ENCODE measurements around the gene RXFP1.

The RXFP1 gene

GRCh38 chr4:158527516-158527915, 5.8 kb downstream of the RXFP1 start:
- no peaks in the 10 kb centered on the region for H3K9me3 ChIP-seq (ENCODE audit: control insufficient read depth, insufficient read depth, low read length)
- H3K27ac ChIP-seq (ENCODE audit: low read length) = no peak overlapping the region
- no peaks in the 10 kb centered on the region for H3K27me3 ChIP-seq (ENCODE audit: control insufficient read depth, insufficient read depth, low read length)
- H3K36me3 ChIP-seq (ENCODE audit: control insufficient read depth, insufficient read depth, low read length) = no peaks in the 10 kb centered on the region
- no peak for DNase-seq (ENCODE audit: low read depth, low spot score)
- H3K4me1 ChIP-seq (ENCODE audit: control insufficient read depth, insufficient read depth, low read length) = no peaks in the 10 kb centered on the region
- no peak overlapping the region for H3K4me3 ChIP-seq (ENCODE audit: low read length)
- WGBS (ENCODE audit: insufficient coverage, insufficient read length) = no CpG with 5 or more reads among the region's 1 CpG

GRCh38 chr4:158529505-158529904, 7.8 kb downstream of the RXFP1 start:
- no peak overlapping the region for H3K4me3 ChIP-seq (ENCODE audit: low read length)
- no CpG with 5 or more reads among the region's 1 CpG for WGBS (ENCODE audit: insufficient coverage, insufficient read length)
- H3K27me3 ChIP-seq (ENCODE audit: control insufficient read depth, insufficient read depth, low read length) = no peaks in the 10 kb centered on the region
- H3K4me1 ChIP-seq (ENCODE audit: control insufficient read depth, insufficient read depth, low read length) = no peaks in the 10 kb centered on the region
- H3K9me3 ChIP-seq (ENCODE audit: control insufficient read depth, insufficient read depth, low read length) = no peaks in the 10 kb centered on the region
- no peak for DNase-seq (ENCODE audit: low read depth, low spot score)
- no peak overlapping the region for H3K27ac ChIP-seq (ENCODE audit: low read length)
- H3K36me3 ChIP-seq (ENCODE audit: control insufficient read depth, insufficient read depth, low read length) = no peaks in the 10 kb centered on the region

GRCh38 chr4:158530381-158530780, 8.7 kb downstream of the RXFP1 start:
- H3K27me3 ChIP-seq (ENCODE audit: control insufficient read depth, insufficient read depth, low read length) = no peaks in the 10 kb centered on the region
- WGBS (ENCODE audit: insufficient coverage, insufficient read length) = no CpG with 5 or more reads among the region's 2 CpGs
- H3K4me3 ChIP-seq (ENCODE audit: low read length) = no peak overlapping the region
- no peak for DNase-seq (ENCODE audit: low read depth, low spot score)
- no peak overlapping the region for H3K27ac ChIP-seq (ENCODE audit: low read length)
- H3K9me3 ChIP-seq (ENCODE audit: control insufficient read depth, insufficient read depth, low read length) = no peaks in the 10 kb centered on the region
- no peaks in the 10 kb centered on the region for H3K36me3 ChIP-seq (ENCODE audit: control insufficient read depth, insufficient read depth, low read length)
- no peaks in the 10 kb centered on the region for H3K4me1 ChIP-seq (ENCODE audit: control insufficient read depth, insufficient read depth, low read length)

GRCh38 chr4:158530898-158531297, 9.2 kb downstream of the RXFP1 start:
- Histone ChIP-seq H3K27ac (ENCODE audit: low read length) (no peak overlapping the region), H3K27me3 (ENCODE audit: control insufficient read depth, insufficient read depth, low read length) (no peaks in the 10 kb centered on the region), H3K9me3 (ENCODE audit: control insufficient read depth, insufficient read depth, low read length) (no peaks in the 10 kb centered on the region), H3K36me3 (ENCODE audit: control insufficient read depth, insufficient read depth, low read length) (no peaks in the 10 kb centered on the region), H3K4me1 (ENCODE audit: control insufficient read depth, insufficient read depth, low read length) (no peaks in the 10 kb centered on the region), H3K4me3 (ENCODE audit: low read length) (no peak overlapping the region)
- no CpG with 5 or more reads among the region's 6 CpGs for WGBS (ENCODE audit: insufficient coverage, insufficient read length)
- no peak for DNase-seq (ENCODE audit: low read depth, low spot score)

GRCh38 chr4:158532556-158533231, 11.0 kb downstream of the RXFP1 start:
- DNase-seq (ENCODE audit: low read depth, low spot score) = no peak
- Histone ChIP-seq H3K4me3 (ENCODE audit: low read length) (no peak overlapping the region), H3K36me3 (ENCODE audit: control insufficient read depth, insufficient read depth, low read length) (no peaks in the 10 kb centered on the region), H3K27me3 (ENCODE audit: control insufficient read depth, insufficient read depth, low read length) (no peaks in the 10 kb centered on the region), H3K9me3 (ENCODE audit: control insufficient read depth, insufficient read depth, low read length) (no peaks in the 10 kb centered on the region), H3K27ac (ENCODE audit: low read length) (no peak overlapping the region), H3K4me1 (ENCODE audit: control insufficient read depth, insufficient read depth, low read length) (no peaks in the 10 kb centered on the region)
- no CpG with 5 or more reads among the region's 6 CpGs for WGBS (ENCODE audit: insufficient coverage, insufficient read length)

- Histone ChIP-seq H3K27me3 (ENCODE audit: control insufficient read depth, insufficient read depth, low read length) (no peaks in the 10 kb centered on the region), H3K9me3 (ENCODE audit: control insufficient read depth, insufficient read depth, low read length) (no peaks in the 10 kb centered on the region), H3K27ac (ENCODE audit: low read length) (no peak overlapping the region), H3K4me1 (ENCODE audit: control insufficient read depth, insufficient read depth, low read length) (no peaks in the 10 kb centered on the region), H3K4me3 (ENCODE audit: low read length) (no peak overlapping the region), H3K36me3 (ENCODE audit: control insufficient read depth, insufficient read depth, low read length) (no peaks in the 10 kb centered on the region)
- no peak for DNase-seq (ENCODE audit: low read depth, low spot score)
- no CpG with 5 or more reads among the region's 3 CpGs for WGBS (ENCODE audit: insufficient coverage, insufficient read length)
Observed at GRCh38 chr4:158534727-158535126, 13.0 kb downstream of the RXFP1 start.

GRCh38 chr4:158535130-158535614, 13.5 kb downstream of the RXFP1 start:
- no peak for DNase-seq (ENCODE audit: low read depth, low spot score)
- H3K9me3 ChIP-seq (ENCODE audit: control insufficient read depth, insufficient read depth, low read length) = no peaks in the 10 kb centered on the region
- no peaks in the 10 kb centered on the region for H3K36me3 ChIP-seq (ENCODE audit: control insufficient read depth, insufficient read depth, low read length)
- no peak overlapping the region for H3K4me3 ChIP-seq (ENCODE audit: low read length)
- H3K27ac ChIP-seq (ENCODE audit: low read length) = no peak overlapping the region
- no peaks in the 10 kb centered on the region for H3K27me3 ChIP-seq (ENCODE audit: control insufficient read depth, insufficient read depth, low read length)
- WGBS (ENCODE audit: insufficient coverage, insufficient read length) = no CpG with 5 or more reads among the region's 4 CpGs
- H3K4me1 ChIP-seq (ENCODE audit: control insufficient read depth, insufficient read depth, low read length) = no peaks in the 10 kb centered on the region

GRCh38 chr4:158536833-158537232, 15.2 kb downstream of the RXFP1 start:
- DNase-seq (ENCODE audit: low read depth, low spot score) = no peak

GRCh38 chr4:158538176-158538575, 16.5 kb downstream of the RXFP1 start:
- DNase-seq (ENCODE audit: low read depth, low spot score) = no peak
- H3K4me1 ChIP-seq (ENCODE audit: control insufficient read depth, insufficient read depth, low read length) = no peaks in the 10 kb centered on the region; the same call in 1 of the 2 replicates

More at GRCh38 chr4:158536833-158537232, 15.2 kb downstream of the RXFP1 start:
- Histone ChIP-seq H3K27ac (ENCODE audit: low read length) (no peak overlapping the region), H3K9me3 (ENCODE audit: control insufficient read depth, insufficient read depth, low read length) (no peaks in the 10 kb centered on the region), H3K4me3 (ENCODE audit: low read length) (no peak overlapping the region), H3K4me1 (ENCODE audit: control insufficient read depth, insufficient read depth, low read length) (no peaks in the 10 kb centered on the region; the same call in 1 of the 2 replicates), H3K36me3 (ENCODE audit: control insufficient read depth, insufficient read depth, low read length) (no peaks in the 10 kb centered on the region), H3K27me3 (ENCODE audit: control insufficient read depth, insufficient read depth, low read length) (no peaks in the 10 kb centered on the region)
- no CpG with 5 or more reads among the region's 3 CpGs for WGBS (ENCODE audit: insufficient coverage, insufficient read length)

GRCh38 chr4:158538911-158539310, 17.2 kb downstream of the RXFP1 start:
- Histone ChIP-seq H3K4me3 (ENCODE audit: low read length) (no peak overlapping the region), H3K36me3 (ENCODE audit: control insufficient read depth, insufficient read depth, low read length) (no peaks in the 10 kb centered on the region), H3K27ac (ENCODE audit: low read length) (no peak overlapping the region), H3K4me1 (ENCODE audit: control insufficient read depth, insufficient read depth, low read length) (no peaks in the 10 kb centered on the region; the same call in 1 of the 2 replicates), H3K9me3 (ENCODE audit: control insufficient read depth, insufficient read depth, low read length) (no peaks in the 10 kb centered on the region), H3K27me3 (ENCODE audit: control insufficient read depth, insufficient read depth, low read length) (no peaks in the 10 kb centered on the region)
- no CpG with 5 or more reads among the region's 4 CpGs for WGBS (ENCODE audit: insufficient coverage, insufficient read length)
- no peak for DNase-seq (ENCODE audit: low read depth, low spot score)

More at GRCh38 chr4:158538176-158538575, 16.5 kb downstream of the RXFP1 start:
- Histone ChIP-seq H3K27ac (ENCODE audit: low read length) (no peak overlapping the region), H3K27me3 (ENCODE audit: control insufficient read depth, insufficient read depth, low read length) (no peaks in the 10 kb centered on the region), H3K36me3 (ENCODE audit: control insufficient read depth, insufficient read depth, low read length) (no peaks in the 10 kb centered on the region), H3K9me3 (ENCODE audit: control insufficient read depth, insufficient read depth, low read length) (no peaks in the 10 kb centered on the region), H3K4me3 (ENCODE audit: low read length) (no peak overlapping the region)
- WGBS (ENCODE audit: insufficient coverage, insufficient read length) = no CpG with 5 or more reads among the region's 4 CpGs

Measured in iPS DF 6.9 (cell line).